PC-3 (cell line): ENCODE measurements around the gene MTMR8.

ENCODE experiments used
- CTCF ChIP-seq: fragments of 300-600 bp; sonication (generic); conservative IDR thresholded peaks from 2 replicates; pipeline ENCODE4 v1.5.1; 2017; ENCODE audit warnings: antibody characterized with exemption, low read depth, mild to moderate bottlenecking, low read length
- EZH2 ChIP-seq: fragments of 300-600 bp; sonication (generic); IDR thresholded peaks from one replicate; pipeline ENCODE4 v1.6.1; 2017; ENCODE audit warnings: antibody characterized with exemption, mild to moderate bottlenecking, low read length; ENCODE audit not compliant: unreplicated experiment
- EZH2phosphoT487 ChIP-seq: fragments of 300-600 bp; sonication (generic); IDR thresholded peaks from 2 replicates; pipeline ENCODE4 v1.6.1; 2018; ENCODE audit warnings: mild to moderate bottlenecking, antibody characterized with exemption, low read length, borderline replicate concordance

- TF ChIP-seq CTCF (no peak), EZH2 (no peak), EZH2phosphoT487 (no peak)
Observed at GRCh38 chrX:64330284-64330683, 65.0 kb downstream of the MTMR8 start.
